Liver (tissue), 3 donors: ENCODE data around the gene CCL25.

Experiments
- ATF3 ChIP-seq: IDR thresholded peaks from 2 replicates; pipeline ENCODE4 v1.6.1; 2016; ENCODE audit warnings: antibody characterized with exemption
- CTCF ChIP-seq: fragments of 150-350 bp; IDR thresholded peaks from 2 replicates; pipeline ENCODE4 v1.5.1; 2017; ENCODE audit warnings: improper control_type of control experiment, low read depth, low read length; ENCODE audit not compliant: missing input control
- EGR1 ChIP-seq, 2 donors: IDR thresholded peaks; 2 replicates each; pipeline ENCODE4 v1.6.1; 2016 to 2018; ENCODE audit warnings: antibody characterized with exemption in 2 of 2, low read depth in 2 of 2
- GABPA ChIP-seq, 2 donors: IDR thresholded peaks in 1 of 2; conservative IDR thresholded peaks in 1 of 2; 2 replicates each; pipeline ENCODE4 v1.6.1; 2016; ENCODE audit warnings: antibody characterized with exemption in 2 of 2, mild to moderate bottlenecking in 1 of 2, moderate library complexity in 1 of 2
- HNF4G ChIP-seq: IDR thresholded peaks from 2 replicates; pipeline ENCODE4 v1.6.1; 2016; ENCODE audit warnings: antibody characterized with exemption
- MAX ChIP-seq: IDR thresholded peaks from 2 replicates; pipeline ENCODE4 v1.6.1; 2016; ENCODE audit warnings: antibody characterized with exemption
- RAD21 ChIP-seq, 2 donors: IDR thresholded peaks; 2 replicates each; pipeline ENCODE4 v1.6.1; 2016; ENCODE audit warnings: antibody characterized with exemption in 2 of 2, mild to moderate bottlenecking in 2 of 2
- REST ChIP-seq: IDR thresholded peaks from 2 replicates; pipeline ENCODE4 v1.6.1; 2016; ENCODE audit warnings: antibody characterized with exemption, mild to moderate bottlenecking
- SP1 ChIP-seq: IDR thresholded peaks from 2 replicates; pipeline ENCODE4 v1.6.1; 2018; ENCODE audit warnings: antibody characterized with exemption, mild to moderate bottlenecking
- TAF1 ChIP-seq: conservative IDR thresholded peaks from 2 replicates; pipeline ENCODE4 v1.6.1; 2016; ENCODE audit warnings: antibody characterized with exemption, mild to moderate bottlenecking
- YY1 ChIP-seq: IDR thresholded peaks from 2 replicates; pipeline ENCODE4 v1.6.1; 2016; ENCODE audit warnings: antibody characterized with exemption, mild to moderate bottlenecking
- donor health status: healthy.
- donor health status: healthy.

DNA sequence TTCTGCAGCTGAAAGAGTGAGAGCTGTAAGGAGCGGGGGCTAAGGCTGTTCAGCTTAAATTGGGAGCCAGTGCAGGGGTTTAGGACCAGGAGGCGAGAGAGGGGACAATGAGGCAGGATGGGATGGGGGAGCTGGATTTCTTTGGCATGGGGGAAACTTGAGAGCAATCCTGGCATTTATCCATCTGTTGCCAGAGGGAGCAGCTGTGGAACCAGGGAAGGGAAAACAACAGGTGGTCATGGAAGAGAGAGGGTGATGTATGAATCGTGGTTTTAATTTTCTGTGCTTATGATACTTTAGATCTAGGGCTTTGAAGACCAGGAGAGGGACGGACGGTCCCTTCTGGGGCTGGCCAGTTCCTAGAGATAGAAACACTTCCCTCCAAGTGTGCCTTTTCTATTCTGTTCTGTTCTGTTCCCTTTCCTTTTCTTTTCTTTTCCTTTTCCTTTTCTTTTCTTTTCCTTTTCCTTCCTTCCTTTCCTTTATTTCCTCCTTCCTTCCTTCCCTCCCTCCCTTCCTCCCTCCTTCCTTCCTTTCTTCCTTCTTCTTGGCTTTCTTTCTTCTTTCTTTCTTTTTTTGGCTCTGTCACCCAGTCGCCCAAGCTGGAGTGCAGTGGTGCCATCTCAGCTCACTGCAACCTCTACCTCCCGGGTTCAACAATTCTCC, 16.0 kb upstream of the CCL25 start:
- TF ChIP-seq TAF1, result no peak
- no peak for TF ChIP-seq CTCF
- no peak for TF ChIP-seq REST
- TF ChIP-seq HNF4G, result no peak
- TF ChIP-seq RAD21 (IDR thresholded peaks at IDR 0.05), result no peak
- no peak for TF ChIP-seq SP1
- no peak for TF ChIP-seq YY1
- no peak for TF ChIP-seq GABPA (IDR thresholded peaks at IDR 0.05 in 1 of 2, conservative IDR thresholded peaks at IDR 0.05 in 1 of 2)
- TF ChIP-seq MAX, result no peak
- no peak for TF ChIP-seq ATF3
- TF ChIP-seq EGR1 (IDR thresholded peaks at IDR 0.05; ENCODE audit: low read depth in 2 of 2), result no peak
